ENCODE results near the gene PPP1R18. TPM values are rescaled to one million over a fixed set of nuclear protein-coding genes. Genes with fewer than 3 reads are reported as not detected.

Gene PPP1R18
- total and polyA plus RNA-seq, 9 of the 15 experiments (the other 6 are each of a cell fraction or from before 2014, with no cell fraction given), result 12.0 to 99.2 (median 42.6) TPM

DNA sequence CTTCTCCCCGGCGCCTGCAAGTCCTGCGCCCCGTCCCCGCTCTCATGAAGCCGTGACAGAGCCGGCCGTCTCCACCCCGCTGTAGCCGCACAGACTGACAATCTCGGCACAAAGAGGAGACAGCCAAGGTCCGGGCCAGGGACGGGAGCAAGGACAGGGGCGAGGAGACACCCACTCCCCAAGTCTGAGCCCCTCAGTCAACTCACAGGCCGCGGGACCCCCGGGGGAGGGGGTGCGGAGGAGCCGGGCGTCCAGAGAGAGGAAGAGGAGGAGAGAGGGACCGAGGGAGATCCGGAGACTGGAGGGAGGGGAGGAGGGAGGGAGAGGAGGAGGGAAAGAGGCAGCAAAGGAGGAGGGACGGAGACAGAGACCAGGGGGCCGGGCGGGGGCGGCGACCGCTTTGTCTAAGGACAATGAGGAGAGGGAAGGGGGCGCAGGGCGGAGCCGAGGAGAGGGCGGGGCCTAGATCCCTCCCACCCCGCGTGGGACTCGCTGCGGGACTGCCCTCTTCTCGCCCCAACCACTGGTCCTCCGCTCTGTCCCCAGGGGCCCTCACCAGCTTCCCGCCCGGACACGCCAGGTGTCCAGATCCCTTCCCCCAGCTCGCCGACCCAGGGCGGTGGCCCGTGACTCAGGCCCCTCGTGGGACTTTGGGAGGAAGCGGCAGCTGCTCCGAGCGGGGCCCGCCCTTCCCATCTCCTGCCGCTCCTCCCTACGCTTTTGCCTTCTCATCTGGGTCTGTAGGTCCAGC is 638 bp upstream of the PPP1R18 start (continued):
- TF ChIP-seq FOXM1 (IDR thresholded peaks at IDR 0.05; ENCODE audit: low read depth) (no peak), FOXM1 (CRISPR knock-in tag; IDR thresholded peaks at IDR 0.05; ENCODE audit: low read depth) (no peak)
- TF ChIP-seq, protein P1, sequence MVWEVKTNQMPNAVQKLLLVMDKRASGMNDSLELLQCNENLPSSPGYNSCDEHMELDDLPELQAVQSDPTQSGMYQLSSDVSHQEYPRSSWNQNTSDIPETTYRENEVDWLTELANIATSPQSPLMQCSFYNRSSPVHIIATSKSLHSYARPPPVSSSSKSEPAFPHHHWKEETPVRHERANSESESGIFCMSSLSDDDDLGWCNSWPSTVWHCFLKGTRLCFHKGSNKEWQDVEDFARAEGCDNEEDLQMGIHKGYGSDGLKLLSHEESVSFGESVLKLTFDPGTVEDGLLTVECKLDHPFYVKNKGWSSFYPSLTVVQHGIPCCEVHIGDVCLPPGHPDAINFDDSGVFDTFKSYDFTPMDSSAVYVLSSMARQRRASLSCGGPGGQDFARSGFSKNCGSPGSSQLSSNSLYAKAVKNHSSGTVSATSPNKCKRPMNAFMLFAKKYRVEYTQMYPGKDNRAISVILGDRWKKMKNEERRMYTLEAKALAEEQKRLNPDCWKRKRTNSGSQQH (CRISPR knock-in tag; IDR thresholded peaks at IDR 0.05), result peak; percentile 68; the same call in 1 of the 2 replicates

DNA sequence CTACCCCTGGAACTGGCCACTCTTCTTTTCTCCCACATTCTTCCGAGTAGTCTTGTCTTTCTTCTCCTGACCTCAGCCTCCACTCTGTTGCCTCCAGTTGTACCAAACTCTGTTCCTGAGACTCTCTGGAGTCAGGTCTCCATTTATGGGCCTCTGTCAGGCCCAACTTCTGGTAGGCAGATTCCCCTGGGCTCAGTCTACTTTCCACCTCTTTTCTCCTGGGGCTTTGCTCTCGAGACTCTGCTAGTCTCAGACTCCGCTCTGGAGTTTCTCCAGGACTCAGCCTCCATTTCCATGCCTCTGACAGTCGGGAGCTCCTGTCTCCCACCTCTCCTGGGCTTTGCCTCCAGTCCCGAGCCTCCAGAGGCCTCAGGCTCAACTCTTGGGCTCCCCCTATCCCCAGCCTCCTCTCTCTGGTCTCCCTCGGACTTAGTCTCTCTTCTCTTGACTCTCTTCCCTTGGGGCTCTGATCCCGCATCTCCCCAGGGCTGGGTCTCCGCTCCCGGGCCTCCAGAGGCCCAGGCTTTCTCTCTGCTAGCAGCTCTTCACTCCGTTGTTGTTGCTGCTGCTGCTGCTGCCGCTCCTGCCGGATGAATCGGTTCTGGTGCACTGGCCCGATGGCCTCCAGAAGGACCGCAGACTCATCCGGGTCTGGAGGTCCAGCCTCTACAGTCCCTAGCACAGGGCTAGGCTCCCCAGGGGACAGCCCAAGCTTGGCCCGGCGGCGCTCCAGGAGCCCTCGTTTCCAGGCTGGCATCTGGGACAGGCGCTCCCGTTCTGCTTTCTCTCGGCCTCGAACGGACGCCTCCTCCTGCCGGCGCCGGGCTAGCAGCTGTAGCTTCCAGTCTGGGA is 1.1 kb downstream of the PPP1R18 start:
- FAIRE-seq (peak; percentile 19), ATAC-seq (0 out of 3 replicates have a peak, but pooled peaks have one; percentile 4), DNase-seq (ENCODE audit: extremely low read depth in 1 of 4, low spot score in 3 of 4) (peak in 2 of 4 experiments; percentile 57 to 79)
- Histone ChIP-seq H4K20me1 (replicated peaks; ENCODE audit: control insufficient read depth, insufficient read depth, low read length) (no peaks in the 10 kb centered on the region), H3K27me3 (ENCODE audit: control insufficient read depth in 2 of 2, insufficient read depth in 2 of 2, low read length in 2 of 2) (no peaks in the 10 kb centered on the region), H3K79me2 (ENCODE audit: control insufficient read depth, insufficient read depth, low read length) (peaks cover 95% of the 10 kb centered on the region), H3K4me2 (ENCODE audit: insufficient read depth, low read length) (peak overlapping the region; percentile 97), H3K4me3 (peak overlapping the region; percentile 81), H3K9ac (ENCODE audit: insufficient read depth in 1 of 2, low read depth in 2 of 2, low read length in 2 of 2) (peak overlapping the region; percentile 84 to 95), H3K4me1 (replicated peaks in 1 of 2; ENCODE audit: control insufficient read depth in 2 of 2, insufficient read depth in 2 of 2, low read length in 2 of 2) (peaks cover 53 to 90% of the 10 kb centered on the region in 2 experiments), H3K36me3 (ENCODE audit: control insufficient read depth, insufficient read depth, low read length) (peaks cover 18% of the 10 kb centered on the region; the same call in 2 of the 3 replicates), H2AFZ (ENCODE audit: low read depth, low read length) (peak overlapping the region; percentile 35), H3K9me1 (ENCODE audit: control insufficient read depth, insufficient read depth, low read length) (no peaks in the 10 kb centered on the region), H3K9me3 (replicated peaks; ENCODE audit: control insufficient read depth, insufficient read depth, low read depth, low read length) (no peaks in the 10 kb centered on the region), H3K27ac (ENCODE audit: extremely low read depth, low read depth, low read length) (peak overlapping the region; percentile 88)
- WGBS (ENCODE audit: insufficient coverage, low coverage, missing lambda C conversion rate), result 16% methylated on average over 29 of the region's 29 CpGs
- BruUV-seq (replicated peaks), result TSS peak; percentile 29
- in situ Hi-C loops (cut with MboI) (no loop called here), intact Hi-C loops (cut with micrococcal nuclease) (loop anchor here (1.0 to 10.0 kb wide), 2 partner anchors 35 to 129 kb away; partner anchors contain the start of gene TUBB)
- ChIA-PET CTCF (ENCODE audit: low intra/inter-chr PET ratio) (interaction anchor here (1.0 to 1.5 kb wide), 2 partner anchors 36 to 37 kb away, joined by 4 to 6 read pairs; no protein-coding TSS in a partner anchor), POLR2A (interaction anchor here (0.6 to 1.2 kb wide), 8 partner anchors 10 to 473 kb away, joined by 3 to 9 read pairs (median 3); partner anchors contain the start of genes MDC1 and TCF19)
- no peak for TF ChIP-seq PHF21A (IDR thresholded peaks at IDR 0.05; ENCODE audit: borderline replicate concordance, low read depth)
- 0 out of 2 replicates have a peak, but pooled peaks have one; percentile 29 for TF ChIP-seq ZNF586 (CRISPR knock-in tag; conservative IDR thresholded peaks at IDR 0.05)
- TF ChIP-seq RAD51 (IDR thresholded peaks at IDR 0.05; ENCODE audit: borderline replicate concordance, low read depth), result no peak
- no peak for TF ChIP-seq CBX1 (IDR thresholded peaks at IDR 0.05; ENCODE audit: low read depth)
- TF ChIP-seq CHD4 (IDR thresholded peaks at IDR 0.05; ENCODE audit: insufficient read depth, insufficient replicate concordance, low read depth, low read length, poor library complexity, severe bottlenecking), result peak; percentile 7
- TF ChIP-seq POLR2AphosphoS5 (IDR thresholded peaks at IDR 0.05; ENCODE audit: control insufficient read depth, insufficient read depth, low read depth, low read length), result peak; percentile 50; the same call in 1 of the 2 replicates
- TF ChIP-seq, protein P2, sequence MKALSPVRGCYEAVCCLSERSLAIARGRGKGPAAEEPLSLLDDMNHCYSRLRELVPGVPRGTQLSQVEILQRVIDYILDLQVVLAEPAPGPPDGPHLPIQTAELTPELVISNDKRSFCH (CRISPR knock-in tag; IDR thresholded peaks at IDR 0.05), result no peak
- TF ChIP-seq, protein P2 (tag; IDR thresholded peaks at IDR 0.05), result no peak
- TF ChIP-seq, protein P3, sequence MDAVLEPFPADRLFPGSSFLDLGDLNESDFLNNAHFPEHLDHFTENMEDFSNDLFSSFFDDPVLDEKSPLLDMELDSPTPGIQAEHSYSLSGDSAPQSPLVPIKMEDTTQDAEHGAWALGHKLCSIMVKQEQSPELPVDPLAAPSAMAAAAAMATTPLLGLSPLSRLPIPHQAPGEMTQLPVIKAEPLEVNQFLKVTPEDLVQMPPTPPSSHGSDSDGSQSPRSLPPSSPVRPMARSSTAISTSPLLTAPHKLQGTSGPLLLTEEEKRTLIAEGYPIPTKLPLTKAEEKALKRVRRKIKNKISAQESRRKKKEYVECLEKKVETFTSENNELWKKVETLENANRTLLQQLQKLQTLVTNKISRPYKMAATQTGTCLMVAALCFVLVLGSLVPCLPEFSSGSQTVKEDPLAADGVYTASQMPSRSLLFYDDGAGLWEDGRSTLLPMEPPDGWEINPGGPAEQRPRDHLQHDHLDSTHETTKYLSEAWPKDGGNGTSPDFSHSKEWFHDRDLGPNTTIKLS (IDR thresholded peaks at IDR 0.05; ENCODE audit: borderline replicate concordance, low read depth), result 0 out of 2 replicates have a peak, but pooled peaks have one; percentile 27
- TF ChIP-seq ARNT (IDR thresholded peaks at IDR 0.05), result 0 out of 4 replicates have a peak, but pooled peaks of 1 of the 2 experiments have one; percentile 14
- TF ChIP-seq MTA1 (IDR thresholded peaks at IDR 0.05; ENCODE audit: borderline replicate concordance), result 0 out of 2 replicates have a peak, but pooled peaks have one; percentile 9
